Vagina (tissue), 2 donors: ENCODE measurements around the gene NLGN1.

Source experiments
- CTCF ChIP-seq, 3 experiments: fragments of 450-650 bp in 2 of 3; fragments of 200-600 bp in 1 of 3; sonication (generic) in 1 of 3; IDR thresholded peaks; one replicate each; pipeline ENCODE4 v1.5.1; 2017 to 2019; ENCODE audit warnings: antibody characterized with exemption in 3 of 3, mild to moderate bottlenecking in 2 of 3, moderate library complexity in 2 of 3
- POLR2A ChIP-seq, 2 donors: fragments of 450-650 bp; IDR thresholded peaks; one replicate each; pipeline ENCODE4 v1.6.1; 2017; ENCODE audit warnings: antibody characterized with exemption in 2 of 2, mild to moderate bottlenecking in 2 of 2, moderate library complexity in 2 of 2
- POLR2AphosphoS5 ChIP-seq, 2 donors: sonication (generic); formaldehyde crosslinking; IDR thresholded peaks; one replicate each; pipeline ENCODE4 v1.9.0; 2017; ENCODE audit warnings: antibody characterized with exemption in 2 of 2, mild to moderate bottlenecking in 2 of 2, low read depth in 1 of 2; ENCODE audit not compliant: insufficient read depth in 1 of 2

- TF ChIP-seq POLR2A (IDR thresholded peaks at IDR 0.05) (no peak), CTCF (IDR thresholded peaks at IDR 0.05) (no peak), POLR2AphosphoS5 (IDR thresholded peaks at IDR 0.05; ENCODE audit: insufficient read depth in 1 of 2, low read depth in 1 of 2) (no peak)
Measured at GRCh38 chr3:173863551-173863950, 466.0 kb downstream of the NLGN1 start.
